GM18858 (cell line): ENCODE measurements around the gene EMILIN3.
A peak's percentile ranks its signal among the peaks of the same experiment; 100 is the strongest.

Source experiments
- ATAC-seq: cut with Tn5 transposase; IDR thresholded peaks from one replicate; pipeline ENCODE4 v1.9.1; 2021; ENCODE audit not compliant: unreplicated experiment

The EMILIN3 gene

GRCh38 chr20:41366546-41367392, at the start of gene EMILIN3:
EMILIN3 (minus strand) TSS chr20:41366818; CDS start chr20:41366634, 184 bp downstream.
- no peak for ATAC-seq

DNA sequence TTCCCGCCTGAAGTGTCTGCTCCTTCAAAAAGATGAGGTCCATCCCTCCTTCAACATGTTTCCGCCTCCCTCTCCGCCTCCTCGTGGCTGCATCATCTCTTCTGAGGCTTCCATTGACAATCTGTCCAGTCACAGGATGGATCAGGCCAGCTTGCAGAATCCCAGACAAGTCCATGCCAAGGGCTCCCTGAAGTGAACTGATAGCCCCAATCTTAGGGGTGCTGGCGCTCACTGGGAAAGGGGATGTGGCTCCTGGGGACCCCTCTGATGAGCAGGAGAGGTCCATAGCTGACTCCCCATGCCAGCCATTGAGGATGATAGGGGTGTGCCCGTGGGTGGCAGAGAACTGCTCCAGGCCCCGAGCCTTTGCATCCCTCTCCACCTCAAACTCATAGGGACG, 48.6 kb upstream of the EMILIN3 start:
- no peak for ATAC-seq

DNA sequence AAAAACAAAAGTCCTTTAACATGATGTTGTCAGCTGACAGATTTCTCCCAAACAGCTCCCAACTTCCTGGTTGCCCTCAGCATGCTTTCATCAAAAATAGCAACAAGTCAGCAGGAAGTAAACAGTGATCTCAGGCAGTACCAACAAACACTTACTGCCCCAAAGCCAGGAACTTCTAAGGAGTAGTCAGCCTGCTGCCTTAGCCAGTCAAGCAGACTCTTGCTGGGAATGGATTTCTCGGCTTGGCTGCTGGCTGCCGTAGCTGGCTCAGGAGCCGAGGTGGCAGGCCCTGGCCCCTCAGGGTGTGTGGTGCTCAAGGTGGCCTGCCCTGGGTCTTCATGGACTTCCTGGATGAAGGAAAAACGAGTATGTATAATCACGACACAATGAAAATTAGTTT, 46.6 kb upstream of the EMILIN3 start:
- ATAC-seq = no peak

DNA sequence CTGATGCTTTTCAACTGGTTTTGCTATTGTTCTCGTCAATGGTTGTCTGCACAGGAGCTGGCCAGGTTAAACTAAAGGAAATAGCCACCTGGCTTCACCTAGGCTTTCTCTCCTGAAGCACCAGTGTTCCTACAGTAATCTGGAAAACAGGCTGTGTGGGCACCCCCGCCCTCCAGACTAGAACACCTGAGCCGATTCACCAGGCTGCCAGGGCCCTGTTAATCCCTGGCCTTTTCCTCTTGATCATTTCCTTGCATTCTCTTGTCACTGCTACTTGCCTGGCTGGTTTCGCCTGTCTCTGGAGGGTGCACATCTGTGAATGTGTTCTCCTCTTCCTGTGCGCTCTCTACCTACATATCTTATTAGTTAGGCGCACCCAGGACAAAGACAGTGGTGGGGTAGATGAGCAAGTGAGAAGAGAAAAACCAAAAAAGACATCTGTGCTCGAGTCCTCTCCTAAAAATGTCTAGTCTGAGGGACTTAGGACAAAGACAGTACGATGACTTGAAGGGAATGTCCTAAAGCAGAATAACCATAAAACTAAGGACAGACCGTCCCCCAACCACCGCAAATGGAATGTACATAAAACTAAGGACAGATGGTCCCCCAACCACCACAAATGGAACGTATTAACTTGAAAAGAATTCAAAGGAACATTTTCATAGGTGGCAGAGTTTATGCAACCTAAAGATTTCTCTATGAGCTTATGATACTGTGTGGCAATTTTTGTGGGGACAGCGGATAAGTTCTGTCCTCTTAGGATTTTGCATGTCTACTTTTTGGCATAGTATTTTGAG, 45.9 kb upstream of the EMILIN3 start:
- no peak for ATAC-seq

- ATAC-seq = no peak
Observed at GRCh38 chr20:41411391-41411847, 44.8 kb upstream of the EMILIN3 start.

DNA sequence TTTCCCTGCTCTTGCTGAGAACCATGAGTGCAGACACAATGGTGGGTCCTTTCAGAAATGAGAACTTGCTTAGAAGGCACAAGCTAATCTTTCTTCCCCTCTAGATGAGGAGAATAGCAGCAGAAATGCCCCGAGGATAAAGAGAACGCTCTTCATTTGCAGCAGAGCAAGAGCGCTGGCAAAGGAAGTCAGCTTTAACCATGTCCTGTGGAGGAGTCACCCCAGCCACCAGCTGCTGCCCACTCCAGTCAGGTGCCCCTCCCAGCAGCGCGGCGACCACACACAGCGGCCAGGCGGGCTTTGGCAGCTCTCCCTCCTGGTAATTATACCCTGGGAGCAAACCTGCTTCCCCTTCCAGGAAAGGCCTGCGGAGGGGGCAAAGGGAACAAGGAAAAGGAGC, 42.4 kb upstream of the EMILIN3 start:
- no peak for ATAC-seq

DNA sequence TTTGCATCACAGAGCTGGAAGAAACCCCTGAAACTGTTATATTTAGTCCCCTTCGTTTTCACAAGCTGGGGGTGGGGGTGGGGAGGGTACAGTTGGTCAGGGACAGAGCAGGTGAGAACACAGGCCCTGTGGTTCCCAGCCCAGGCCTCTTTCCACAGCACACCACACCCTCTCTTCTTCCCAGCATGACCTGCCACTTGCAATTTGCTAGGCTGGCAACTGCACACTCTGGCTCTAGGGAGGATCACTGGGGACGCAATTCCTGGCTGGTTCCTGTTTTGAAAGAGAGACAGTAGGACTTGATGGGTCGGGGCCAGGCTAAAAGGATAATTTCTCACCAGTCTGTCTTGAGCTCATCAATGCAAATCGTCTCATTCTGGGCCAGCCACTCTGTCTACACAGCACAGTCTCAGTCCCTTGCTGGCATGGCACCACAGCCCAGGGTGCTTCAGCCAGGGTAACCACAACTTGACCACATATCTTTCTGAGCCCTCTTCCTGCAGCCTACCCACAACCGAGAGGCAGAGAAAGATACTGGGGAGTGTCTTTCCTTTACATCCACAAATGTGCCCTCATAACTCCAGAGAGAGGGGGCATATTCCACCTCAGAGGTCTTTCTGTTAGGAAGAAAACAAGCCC, 41.7 kb upstream of the EMILIN3 start:
- ATAC-seq = peak; percentile 58

GRCh38 chr20:41407607-41408006, 41.0 kb upstream of the EMILIN3 start:
- ATAC-seq = no peak

DNA sequence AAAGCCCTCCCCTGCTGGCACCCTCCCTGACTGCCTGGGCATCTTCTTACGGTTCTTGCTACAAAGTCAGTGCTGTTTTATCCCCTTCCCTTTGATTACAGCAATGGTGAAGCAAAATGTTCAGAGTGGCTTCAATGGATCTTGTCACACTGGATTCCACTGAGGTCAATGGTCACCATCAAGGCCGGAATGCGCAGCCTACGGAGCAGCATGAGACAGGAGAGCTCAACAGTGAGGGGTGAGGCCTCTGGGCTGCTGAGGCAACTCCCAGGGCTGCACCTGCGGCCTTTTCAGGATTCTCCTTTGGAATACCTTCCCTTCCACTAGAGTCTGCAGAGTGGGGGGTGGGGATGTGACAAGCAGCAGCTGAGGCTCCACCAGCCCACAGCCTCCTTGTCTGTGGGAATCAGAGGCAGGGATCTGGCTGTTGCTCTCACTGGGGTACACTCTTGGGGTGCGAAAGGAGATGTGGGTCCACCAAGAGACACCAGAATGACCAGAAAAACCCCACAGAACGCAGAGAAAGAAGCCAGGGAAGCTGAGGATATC, 40.4 kb upstream of the EMILIN3 start:
- ATAC-seq = no peak

DNA sequence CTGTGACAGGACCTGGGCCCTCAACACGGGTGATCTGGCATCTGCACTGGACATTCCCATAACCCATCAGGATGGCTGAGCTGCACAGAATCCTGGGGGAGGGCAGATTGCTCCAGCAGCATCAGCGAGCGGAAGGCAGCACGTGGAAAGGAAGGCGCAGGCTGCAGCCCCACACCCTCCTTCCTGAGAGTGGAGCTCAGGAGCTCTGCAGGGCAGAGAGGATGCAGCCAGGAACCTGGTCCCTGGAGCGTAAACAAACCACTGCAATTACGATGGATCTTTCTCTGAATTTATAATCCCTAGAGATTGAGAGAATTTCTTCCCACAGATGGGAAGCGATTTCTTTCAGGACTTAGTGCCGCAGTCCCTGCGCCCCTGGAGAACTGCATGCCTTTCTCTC, 39.7 kb upstream of the EMILIN3 start:
- no peak for ATAC-seq

DNA sequence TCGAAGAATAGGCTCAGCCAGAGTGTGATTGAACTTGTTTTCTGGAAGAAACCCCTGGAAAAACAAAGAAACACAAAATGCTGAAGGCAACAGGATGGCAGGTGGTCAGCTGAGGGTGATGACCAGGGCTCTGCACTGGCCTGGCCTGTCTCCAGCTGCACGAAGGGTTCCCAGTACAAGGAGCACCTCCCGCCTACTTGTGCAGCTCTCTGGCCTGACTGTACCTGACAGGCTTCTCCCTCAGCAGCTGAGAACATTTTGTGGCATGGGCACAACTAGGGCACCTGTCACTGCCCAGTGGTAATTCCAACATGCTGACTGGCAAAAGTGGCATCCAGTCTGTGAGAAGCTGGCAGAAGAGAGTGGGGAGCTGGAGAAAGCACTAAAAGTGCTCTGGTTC, 38.8 kb upstream of the EMILIN3 start:
- ATAC-seq = no peak

- ATAC-seq = no peak
Observed at GRCh38 chr20:41403604-41404003, 37.0 kb upstream of the EMILIN3 start.

GRCh38 chr20:41398408-41398807, 31.8 kb upstream of the EMILIN3 start:
- ATAC-seq = no peak

- ATAC-seq = no peak
Observed at GRCh38 chr20:41395667-41396664, 29.3 kb upstream of the EMILIN3 start.

GRCh38 chr20:41394931-41395666, 28.5 kb upstream of the EMILIN3 start:
- no peak for ATAC-seq

DNA sequence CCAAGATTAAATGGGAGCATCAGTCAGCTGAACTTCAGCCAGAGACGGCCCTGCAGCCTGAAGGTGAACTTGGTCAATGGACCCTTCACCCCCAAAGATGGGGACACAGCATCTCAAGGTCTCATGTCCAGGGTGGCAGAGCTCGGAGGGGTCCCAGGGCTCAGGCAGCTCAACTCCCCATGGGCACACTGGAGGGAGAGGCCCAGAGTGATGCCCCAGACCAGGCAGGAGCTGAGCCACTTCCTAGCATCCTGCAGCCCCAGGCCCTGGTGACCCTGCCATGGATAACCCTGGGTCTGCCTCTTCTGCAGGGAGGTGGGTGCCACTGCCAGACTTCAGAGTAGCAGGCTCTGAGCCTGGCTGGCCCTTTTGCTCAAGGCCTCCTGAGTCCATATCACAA, 27.5 kb upstream of the EMILIN3 start:
- no peak for ATAC-seq

DNA sequence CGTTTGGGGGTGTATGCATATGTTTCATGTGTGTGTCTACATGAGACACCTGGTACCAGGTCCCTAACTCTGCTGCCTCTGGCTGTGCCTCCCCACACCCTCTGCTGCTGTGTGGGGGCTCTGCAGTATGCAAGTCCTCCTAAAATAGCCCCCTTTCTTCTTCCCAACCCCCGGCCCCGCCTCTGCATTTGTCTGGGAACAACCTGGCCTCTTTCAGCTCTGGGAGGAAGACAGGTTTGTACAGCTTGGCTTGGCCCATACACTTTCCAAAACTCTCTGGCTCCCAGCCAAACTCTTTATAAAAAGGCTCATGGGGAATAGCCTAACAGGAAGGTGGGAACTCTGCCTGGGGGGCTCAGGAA, 27.1 kb upstream of the EMILIN3 start:
- ATAC-seq = no peak

DNA sequence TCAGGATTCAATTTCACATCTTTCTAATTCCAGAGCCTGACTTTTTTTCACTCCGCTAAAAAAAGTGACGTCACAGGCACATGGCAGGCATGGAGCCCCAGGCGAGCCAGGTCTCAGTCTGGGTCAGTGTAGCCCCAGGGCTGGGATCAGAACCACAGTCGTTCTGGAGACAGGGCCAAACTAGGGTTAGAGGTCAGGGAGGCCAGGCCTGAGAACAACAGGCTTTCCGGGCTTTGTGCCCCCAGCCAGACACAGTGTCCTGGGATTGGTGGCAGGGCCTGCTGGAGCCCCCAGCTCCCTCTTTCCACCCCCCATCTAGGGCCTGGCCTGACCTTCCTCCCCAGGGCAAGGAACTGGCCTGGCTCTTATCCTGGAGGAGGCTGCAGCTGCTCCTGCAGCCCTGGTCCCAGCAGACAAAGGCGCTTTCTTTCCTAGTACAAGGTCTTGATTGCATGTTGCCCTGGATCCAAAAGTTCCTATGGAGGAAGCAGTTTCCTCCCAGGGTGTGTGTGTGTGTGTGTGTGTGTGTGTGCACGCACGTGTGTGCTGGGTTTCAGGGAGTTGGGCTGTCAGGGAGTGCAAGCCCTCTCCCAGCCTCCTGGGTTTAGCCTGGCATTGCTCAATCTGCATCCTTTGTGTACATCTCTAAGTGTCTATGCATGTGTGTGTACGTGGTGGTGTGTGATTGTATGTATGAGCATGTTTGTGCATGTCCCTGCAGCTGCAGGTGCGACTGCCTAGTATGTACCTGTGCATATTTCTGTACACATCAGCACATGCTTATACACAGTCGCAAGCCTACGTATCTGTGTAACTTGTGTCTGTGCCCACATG, 26.5 kb upstream of the EMILIN3 start:
- no peak for ATAC-seq

DNA sequence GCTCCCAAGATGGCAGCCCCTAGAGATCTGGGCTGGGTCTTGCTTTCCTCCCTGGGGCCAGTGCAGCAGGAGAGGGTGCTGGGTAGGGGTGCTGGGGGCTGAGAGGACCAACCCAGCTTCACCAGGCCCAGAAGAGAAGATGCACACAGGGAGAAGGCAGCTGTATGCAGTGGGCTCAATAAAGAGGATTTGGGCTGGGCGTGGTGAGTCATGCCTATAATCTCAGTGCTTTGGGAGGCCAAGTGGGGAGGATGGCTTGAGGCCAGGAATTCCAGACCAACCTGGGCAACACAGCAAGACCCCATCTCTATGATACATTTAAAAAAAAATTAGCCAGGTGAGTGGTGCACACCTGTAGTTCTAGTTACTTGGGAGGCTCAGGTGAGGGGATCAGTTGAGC, 25.7 kb upstream of the EMILIN3 start:
- no peak for ATAC-seq
